Trophoblast cell (in vitro differentiated cells and primary cell): ENCODE data around the gene XYLT2.
A peak's percentile ranks its signal among the peaks of the same experiment; 100 is the strongest.
"Not testable (repeated sequence)": the region's sequence is repeated elsewhere in the genome, so short reads cannot be mapped to it uniquely, and the experiment has no call there.

Source experiments
- DNase-seq, 2 donors: peaks; one replicate each; pipeline ENCODE4 v3.0.0-alpha.2; 2016
- H2AFZ ChIP-seq: 2 replicates; pipeline ENCODE4 v1.6.1; 2013; ENCODE audit warnings: low read length, moderate library complexity, mild to moderate bottlenecking; ENCODE audit not compliant: insufficient read depth, poor library complexity
- H2AK5ac ChIP-seq: 2 replicates; pipeline ENCODE4 v1.6.1; 2013; ENCODE audit warnings: mild to moderate bottlenecking, low read length
- H2BK120ac ChIP-seq: 2 replicates; pipeline ENCODE4 v1.6.1; 2013; ENCODE audit warnings: low read length, mild to moderate bottlenecking, moderate library complexity; ENCODE audit not compliant: insufficient read depth, poor library complexity
- H2BK12ac ChIP-seq: 2 replicates; pipeline ENCODE4 v1.6.1; 2013; ENCODE audit warnings: mild to moderate bottlenecking, low read length, moderate library complexity
- H2BK5ac ChIP-seq: 2 replicates; pipeline ENCODE4 v1.6.1; 2013; ENCODE audit warnings: low read length, low read depth, moderate library complexity, mild to moderate bottlenecking; ENCODE audit not compliant: poor library complexity
- H3K14ac ChIP-seq: 2 replicates; pipeline ENCODE4 v1.6.1; 2013; ENCODE audit warnings: mild to moderate bottlenecking, low read length
- H3K18ac ChIP-seq: 2 replicates; pipeline ENCODE4 v1.6.1; 2013; ENCODE audit warnings: mild to moderate bottlenecking, low read length
- H3K23ac ChIP-seq: 2 replicates; pipeline ENCODE4 v1.6.1; 2013; ENCODE audit warnings: low read length
- H3K27ac ChIP-seq: 2 replicates; pipeline ENCODE4 v1.5.1; 2013; ENCODE audit warnings: low read depth, mild to moderate bottlenecking, inconsistent platforms, low read length, moderate library complexity
- H3K27me3 ChIP-seq: 2 replicates; pipeline ENCODE4 v1.6.1; 2013; ENCODE audit warnings: inconsistent platforms, mild to moderate bottlenecking, low read length, moderate library complexity; ENCODE audit not compliant: insufficient read depth
- H3K36me3 ChIP-seq, 2 experiments: 1 replicate in 1 of 2; 2 replicates in 1 of 2; pipeline ENCODE4 v1.6.1; 2013; ENCODE audit warnings: low read length in 2 of 2, mild to moderate bottlenecking in 2 of 2, moderate library complexity in 1 of 2; ENCODE audit not compliant: insufficient read depth in 2 of 2, control insufficient read depth in 1 of 2
- H3K4ac ChIP-seq: 2 replicates; pipeline ENCODE4 v1.6.1; 2013; ENCODE audit warnings: low read depth, mild to moderate bottlenecking, low read length, moderate library complexity
- H3K4me1 ChIP-seq, 2 experiments: 1 replicate in 1 of 2; 2 replicates in 1 of 2; pipeline ENCODE4 v1.6.1; 2013; ENCODE audit warnings: low read length in 2 of 2, mild to moderate bottlenecking in 2 of 2, moderate library complexity in 1 of 2; ENCODE audit not compliant: insufficient read depth in 2 of 2, control insufficient read depth in 1 of 2
- H3K4me2 ChIP-seq: 2 replicates; pipeline ENCODE4 v1.6.1; 2013; ENCODE audit warnings: inconsistent platforms, mild to moderate bottlenecking, low read length, moderate library complexity
- H3K4me3 ChIP-seq: 2 replicates; pipeline ENCODE4 v1.5.1; 2013; ENCODE audit warnings: mild to moderate bottlenecking, low read depth, low read length, inconsistent platforms
- H3K79me1 ChIP-seq: one replicate; pipeline ENCODE4 v1.6.1; 2013; ENCODE audit warnings: low read length
- H3K79me2 ChIP-seq: 2 replicates; pipeline ENCODE4 v1.6.1; 2013; ENCODE audit warnings: low read length, mild to moderate bottlenecking; ENCODE audit not compliant: control insufficient read depth, insufficient read depth, poor library complexity
- H3K9ac ChIP-seq: 2 replicates; pipeline ENCODE4 v1.6.1; 2013; ENCODE audit warnings: mild to moderate bottlenecking, low read length
- H3K9me3 ChIP-seq: 2 replicates; pipeline ENCODE4 v1.6.1; 2013; ENCODE audit warnings: low read depth, mild to moderate bottlenecking, control low read depth, inconsistent platforms, low read length; ENCODE audit not compliant: insufficient read depth
- H4K12ac ChIP-seq: 2 replicates; pipeline ENCODE4 v1.6.1; 2013; ENCODE audit warnings: low read depth, mild to moderate bottlenecking, low read length, moderate library complexity
- H4K8ac ChIP-seq: 2 replicates; pipeline ENCODE4 v1.6.1; 2013; ENCODE audit warnings: low read depth, mild to moderate bottlenecking, low read length, moderate library complexity
- H4K91ac ChIP-seq: one replicate; pipeline ENCODE4 v1.6.1; 2013; ENCODE audit warnings: low read depth, mild to moderate bottlenecking, low read length, moderate library complexity
- WGBS: extraction: QIAGEN DNeasy Blood & Tissue Kit; methylation state at CpG from one replicate; pipeline ENCODE4 v1.1.7; 2013; ENCODE audit warnings: missing lambda C conversion rate; ENCODE audit not compliant: insufficient read length, insufficient coverage; ENCODE audit errors: extremely low coverage; 5-methylcytosine and 5-hydroxymethylcytosine counted together

The XYLT2 gene

DNA sequence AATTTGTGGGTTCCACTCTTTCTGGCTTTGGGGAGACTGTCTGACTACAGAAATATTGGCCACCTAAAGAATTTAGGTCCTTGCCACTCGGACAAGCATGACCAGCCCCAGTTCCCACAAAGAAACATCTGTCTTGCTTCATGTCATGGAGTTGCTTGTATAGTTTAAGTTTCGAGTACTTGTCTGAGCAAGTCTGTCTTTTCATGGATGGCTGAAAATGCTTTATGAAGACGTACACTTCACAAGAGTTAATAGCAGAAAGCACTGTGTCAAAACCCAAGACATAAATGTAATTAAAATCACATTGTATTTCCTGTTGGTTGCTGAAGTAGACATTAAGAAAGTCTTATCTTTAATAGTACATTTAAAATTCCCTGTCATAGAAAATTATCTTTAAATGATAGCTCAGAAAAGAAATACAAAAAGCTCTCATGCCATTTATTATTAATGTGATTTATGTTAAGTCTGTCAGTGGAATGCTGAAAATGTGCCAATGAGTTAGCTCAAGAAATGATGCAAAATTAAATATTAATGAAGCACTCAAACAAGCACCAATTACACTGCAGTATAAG, 29.8 kb upstream of the XYLT2 start:
- Histone ChIP-seq H3K27ac (no peak overlapping the region), H2AFZ (no peak overlapping the region), H3K23ac (no peak overlapping the region), H3K79me2 (no peaks in the 10 kb centered on the region), H3K18ac (no peak overlapping the region), H3K4ac (no peak overlapping the region), H2AK5ac (no peak overlapping the region), H4K91ac (no peak overlapping the region), H3K9ac (no peak overlapping the region), H4K12ac (no peak overlapping the region), H3K36me3 (no peaks in the 10 kb centered on the region), H3K4me2 (no peak overlapping the region), H3K9me3 (no peaks in the 10 kb centered on the region), H2BK5ac (no peak overlapping the region), H3K4me1 (peaks cover 19% of the 10 kb centered on the region in 2 experiments), H3K79me1 (no peaks in the 10 kb centered on the region), H3K4me3 (no peak overlapping the region), H3K14ac (no peak overlapping the region), H2BK12ac (no peak overlapping the region), H4K8ac (no peak overlapping the region), H2BK120ac (no peak overlapping the region), H3K27me3 (no peaks in the 10 kb centered on the region)
- no CpG with 5 or more reads among the region's 3 CpGs for WGBS
- no peak for DNase-seq

DNA sequence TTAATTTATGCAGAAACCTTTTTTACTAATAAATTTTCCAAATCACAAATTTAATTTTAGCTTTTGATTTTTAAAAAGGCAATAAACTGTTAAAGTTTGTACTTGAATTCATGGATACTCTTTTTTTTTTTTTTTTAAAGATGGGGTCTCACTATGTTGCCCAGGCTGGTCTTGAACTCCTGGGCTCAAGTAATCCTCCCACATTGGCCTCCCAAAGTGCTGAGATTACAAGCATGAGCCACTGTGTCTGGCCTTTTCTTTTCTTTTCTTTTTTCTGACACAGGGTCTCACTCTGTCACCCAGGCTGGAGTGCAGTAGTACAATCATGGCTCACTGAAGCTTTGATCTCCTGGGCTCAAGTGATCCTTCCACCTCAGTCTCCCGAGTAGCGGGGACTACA, 29.3 kb upstream of the XYLT2 start:
- WGBS: no CpG with 5 or more reads among the region's 2 CpGs
- H2BK120ac ChIP-seq, H3K4me2 ChIP-seq: not testable (repeated sequence)

DNA sequence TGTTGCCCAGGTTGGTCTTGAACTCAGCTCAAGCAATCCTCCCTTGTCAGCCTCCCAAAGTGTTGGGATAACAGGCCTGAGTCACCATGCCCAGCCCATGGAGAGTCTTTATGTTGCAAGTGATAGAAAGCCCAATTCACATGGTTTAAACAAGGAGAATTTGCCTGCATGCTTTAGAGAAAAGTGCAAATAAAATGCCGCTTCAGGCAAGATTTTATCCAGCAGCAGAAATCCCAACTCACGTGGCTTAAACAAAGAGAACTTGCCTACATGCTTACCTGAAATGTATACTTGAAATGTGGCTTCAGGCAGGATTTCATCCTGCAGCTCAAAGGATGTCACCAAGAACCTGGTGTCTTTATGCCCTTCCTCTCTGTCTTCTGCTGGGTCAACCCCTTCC, 28.8 kb upstream of the XYLT2 start:
- H2BK5ac ChIP-seq: no peak overlapping the region
- no peaks in the 10 kb centered on the region for H3K36me3 ChIP-seq
- no peak overlapping the region for H2BK120ac ChIP-seq
- H3K23ac ChIP-seq: no peak overlapping the region
- H3K14ac ChIP-seq: no peak overlapping the region
- no peak overlapping the region for H2AFZ ChIP-seq
- no peak overlapping the region for H2BK12ac ChIP-seq
- no peak overlapping the region for H3K18ac ChIP-seq
- H3K79me2 ChIP-seq: no peaks in the 10 kb centered on the region
- DNase-seq: peak; percentile 27 to 71
- H2AK5ac ChIP-seq: no peak overlapping the region
- H3K79me1 ChIP-seq: no peaks in the 10 kb centered on the region
- no peak overlapping the region for H4K8ac ChIP-seq
- H3K4me2 ChIP-seq: no peak overlapping the region
- no peak overlapping the region for H3K27ac ChIP-seq
- no peak overlapping the region for H3K4me3 ChIP-seq
- no peak overlapping the region for H3K9ac ChIP-seq
- no peak overlapping the region for H4K12ac ChIP-seq
- no peak overlapping the region for H3K4ac ChIP-seq
- no peaks in the 10 kb centered on the region for H3K27me3 ChIP-seq
- H3K9me3 ChIP-seq: no peaks in the 10 kb centered on the region
- peaks cover 19% of the 10 kb centered on the region in 2 experiments for H3K4me1 ChIP-seq
- WGBS: no CpG with 5 or more reads among the region's 2 CpGs
- H4K91ac ChIP-seq: no peak overlapping the region

More for the DNA sequence above, 29.3 kb upstream of the XYLT2 start:
- not testable (repeated sequence) for H2BK5ac ChIP-seq, H3K14ac ChIP-seq, H3K4ac ChIP-seq, H2AK5ac ChIP-seq, H3K27me3 ChIP-seq, DNase-seq, H3K79me2 ChIP-seq, H3K27ac ChIP-seq, H4K12ac ChIP-seq, H3K18ac ChIP-seq, H4K8ac ChIP-seq, H3K4me3 ChIP-seq, H4K91ac ChIP-seq, H3K23ac ChIP-seq, H3K36me3 ChIP-seq, H3K9ac ChIP-seq, H3K9me3 ChIP-seq, H3K79me1 ChIP-seq, H2BK12ac ChIP-seq, H2AFZ ChIP-seq
- peaks cover 19% of the 10 kb centered on the region in 2 experiments for H3K4me1 ChIP-seq

DNA sequence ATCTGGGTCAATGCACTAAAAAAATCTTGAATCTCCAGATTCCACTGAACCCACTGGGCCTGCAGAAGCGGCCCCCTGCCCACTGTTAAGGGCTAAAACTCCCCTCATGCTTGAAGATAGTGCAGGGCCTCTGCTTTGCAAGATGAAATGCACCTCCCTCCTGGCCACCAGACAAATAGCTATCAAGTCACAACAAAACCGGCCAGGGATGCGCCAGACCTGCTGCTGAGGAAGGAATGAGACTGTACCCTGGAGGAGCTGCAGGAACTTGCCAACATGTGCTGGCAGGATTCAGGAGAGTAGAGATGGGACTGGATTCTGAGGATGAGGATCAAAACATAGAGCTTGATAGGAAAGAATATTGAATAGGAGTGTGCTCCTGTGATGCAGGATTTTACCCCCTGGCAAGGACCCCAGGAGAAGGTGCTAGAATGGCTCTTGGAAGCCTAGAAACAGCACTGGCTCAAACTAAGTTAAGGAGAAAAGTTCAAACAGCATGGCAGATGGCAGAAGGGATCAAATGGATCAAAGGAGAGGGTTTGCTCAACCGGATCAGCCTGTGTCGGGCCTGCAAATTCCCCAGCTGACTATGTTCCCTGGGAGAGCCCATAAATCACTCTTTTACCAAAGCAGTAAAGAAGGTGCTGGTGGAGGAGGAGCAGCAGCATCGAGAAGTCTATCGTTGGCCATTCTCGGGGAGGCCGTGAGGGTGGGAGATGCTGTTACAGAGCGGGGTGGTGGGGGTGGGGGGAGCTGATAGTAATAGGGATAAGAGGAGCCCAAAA, 27.2 kb upstream of the XYLT2 start:
- H3K14ac ChIP-seq: no peak overlapping the region
- no peak overlapping the region for H3K27ac ChIP-seq
- H3K9ac ChIP-seq: no peak overlapping the region
- no peak overlapping the region for H4K91ac ChIP-seq
- peaks cover 19% of the 10 kb centered on the region in 2 experiments for H3K4me1 ChIP-seq
- no peaks in the 10 kb centered on the region for H3K79me1 ChIP-seq
- no peaks in the 10 kb centered on the region for H3K27me3 ChIP-seq
- no peak overlapping the region for H2BK120ac ChIP-seq
- H3K36me3 ChIP-seq: no peaks in the 10 kb centered on the region
- no peaks in the 10 kb centered on the region for H3K79me2 ChIP-seq
- no peak overlapping the region for H2BK12ac ChIP-seq
- no peak overlapping the region for H3K23ac ChIP-seq
- H4K12ac ChIP-seq: no peak overlapping the region
- H2AFZ ChIP-seq: no peak overlapping the region
- H3K18ac ChIP-seq: no peak overlapping the region
- no peak overlapping the region for H2BK5ac ChIP-seq
- no peak overlapping the region for H3K4me3 ChIP-seq
- H3K4ac ChIP-seq: no peak overlapping the region
- no peak overlapping the region for H4K8ac ChIP-seq
- H3K9me3 ChIP-seq: no peaks in the 10 kb centered on the region
- H3K4me2 ChIP-seq: no peak overlapping the region
- WGBS: no CpG with 5 or more reads among the region's 10 CpGs
- peak in 1 of 2 donors; percentile 31 for DNase-seq
- no peak overlapping the region for H2AK5ac ChIP-seq
